Measurements from ENCODE around the gene MOSPD3.
"Not testable (repeated sequence)": the region's sequence is repeated elsewhere in the genome, so short reads cannot be mapped to it uniquely, and the experiment has no call there.

The MOSPD3 gene

DNA sequence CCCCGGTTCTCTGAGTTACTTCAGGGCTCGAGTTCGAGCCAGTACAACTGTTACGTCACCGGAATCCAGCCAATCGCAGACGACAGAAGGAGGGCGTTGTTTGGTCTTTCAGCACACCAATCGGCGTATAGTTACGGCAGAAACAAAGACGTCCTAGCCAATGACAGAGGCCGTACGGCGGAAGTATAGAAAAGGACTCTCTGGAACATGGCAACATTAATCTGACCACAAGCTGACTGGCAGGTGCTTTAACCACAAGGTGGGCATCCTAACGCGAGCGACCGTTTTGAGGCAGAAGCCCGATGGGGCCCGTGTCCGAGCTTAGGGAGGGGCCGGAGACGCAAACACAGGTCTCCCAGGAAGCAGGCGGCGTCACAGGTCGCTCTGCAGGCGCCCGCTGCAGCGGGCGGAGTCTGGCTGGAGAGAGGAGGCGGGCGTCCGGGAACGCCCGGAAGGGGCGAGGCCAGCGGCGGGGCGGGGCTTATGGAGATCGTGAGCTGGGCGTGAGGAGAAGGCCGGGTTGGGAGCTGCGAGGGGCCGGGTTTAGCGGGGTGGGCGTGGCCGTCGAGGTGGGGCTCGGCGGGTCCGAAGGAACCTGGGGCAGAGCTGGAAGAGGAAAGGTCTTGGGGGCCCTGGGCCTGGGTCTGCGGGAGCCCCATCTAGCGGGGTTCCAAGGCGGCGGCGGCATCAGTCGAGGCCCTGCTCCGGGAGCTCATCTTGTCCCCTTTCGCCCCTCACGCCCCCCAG is at the start of gene MOSPD3:
Gene MOSPD3, plus strand, starts transcription at position 558 of the 747 bp plus-strand sequence. CDS start 252 bp downstream, outside the sequence.
- FAIRE-seq (peak; percentile 98), DNase-seq (ENCODE audit: low spot score) (peak; percentile 99)

DNA sequence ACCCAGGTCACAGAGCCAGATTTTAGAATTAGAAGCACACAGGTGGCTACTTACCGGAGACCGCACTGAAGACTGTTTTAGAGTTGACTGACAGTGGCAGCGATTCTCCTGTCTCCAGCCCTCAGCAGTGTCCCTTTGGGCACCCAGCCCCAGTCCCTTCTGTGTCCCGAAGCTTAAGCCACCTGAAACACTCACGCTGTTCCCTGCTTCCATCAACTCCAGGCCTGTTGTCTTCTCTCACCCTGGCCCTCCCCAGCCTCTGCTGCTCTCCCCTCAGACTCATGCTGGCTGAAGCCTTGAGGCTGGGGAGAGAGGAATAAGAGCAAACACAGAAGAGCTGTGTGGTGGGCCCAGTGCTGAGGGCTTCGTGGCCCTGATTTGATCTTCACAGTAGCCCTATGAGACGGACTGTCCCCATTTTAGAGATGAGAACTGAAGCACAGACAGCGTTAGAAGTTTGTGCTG is 49.2 kb upstream of the MOSPD3 start:
- FAIRE-seq (no peak), DNase-seq (ENCODE audit: low spot score) (no peak)

GRCh38 chr7:100563809-100564400 is 48.4 kb upstream of the MOSPD3 start:
- no peak for FAIRE-seq
- peak; percentile 46 for DNase-seq (ENCODE audit: low spot score)

DNA sequence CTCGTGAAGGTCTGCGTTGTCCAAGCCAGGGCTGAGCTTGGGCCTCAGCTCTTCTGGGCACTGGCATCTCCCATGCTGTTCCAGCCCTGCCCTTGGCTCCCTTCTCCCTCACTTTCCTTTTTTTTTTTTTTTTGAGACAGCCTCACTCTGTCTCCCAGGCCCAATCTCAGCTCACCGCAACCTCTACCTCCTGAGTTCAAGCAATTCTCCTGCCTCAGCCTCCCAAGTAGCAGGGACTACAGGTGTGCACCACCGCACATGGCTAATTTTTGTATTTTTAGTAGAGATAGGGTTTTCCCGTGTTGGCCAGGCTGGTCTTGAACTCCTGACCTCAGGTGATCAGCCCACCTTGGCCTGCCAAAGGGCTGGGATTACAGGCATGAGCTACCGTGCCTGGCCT is 47.9 kb upstream of the MOSPD3 start:
- not testable (repeated sequence) for FAIRE-seq

GRCh38 chr7:100565133-100565571 is 47.2 kb upstream of the MOSPD3 start:
- no peak for FAIRE-seq
- no peak for DNase-seq (ENCODE audit: low spot score)

More for the DNA sequence above, 47.9 kb upstream of the MOSPD3 start:
- DNase-seq (ENCODE audit: low spot score) = not testable (repeated sequence)

GRCh38 chr7:100566018-100566531 is 46.3 kb upstream of the MOSPD3 start:
- FAIRE-seq (no peak), DNase-seq (ENCODE audit: low spot score) (no peak)

DNA sequence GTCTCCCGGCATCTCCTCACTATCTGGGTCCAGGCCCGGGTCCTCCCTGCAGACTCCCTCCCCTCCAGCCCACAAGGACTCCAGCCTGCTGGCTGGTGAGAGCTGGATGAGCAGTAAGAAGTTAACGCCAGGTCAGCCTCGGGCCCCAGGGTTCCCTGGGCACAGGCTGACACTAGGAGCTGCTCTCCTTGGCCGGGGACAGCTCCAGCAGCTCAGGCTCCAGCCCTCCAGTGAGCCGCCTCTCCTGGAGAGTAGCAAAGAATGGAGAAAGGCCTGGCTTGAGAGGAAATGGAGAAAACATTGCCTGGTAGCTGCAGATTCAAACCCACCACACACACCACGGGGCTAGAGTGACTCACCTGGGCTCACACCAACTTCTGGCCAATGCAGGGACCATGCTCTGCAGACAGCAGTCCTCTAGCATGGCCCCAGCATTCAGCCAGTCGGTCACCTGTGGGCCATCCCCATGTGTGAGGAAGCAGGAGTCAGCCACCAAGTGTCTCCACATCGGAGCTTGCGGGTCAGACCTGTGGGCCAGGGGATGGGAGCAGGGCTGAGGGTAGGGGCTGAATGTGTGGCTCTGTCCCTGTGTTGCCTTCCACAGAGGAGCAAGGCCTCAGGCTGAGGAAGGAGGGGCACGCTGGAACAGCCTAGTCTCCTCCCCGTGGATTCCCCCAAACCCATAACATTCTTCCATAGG is 45.2 kb upstream of the MOSPD3 start:
- FAIRE-seq = no peak
- no peak for DNase-seq (ENCODE audit: low spot score)

- FAIRE-seq (no peak), DNase-seq (ENCODE audit: low spot score) (no peak)
Measured at GRCh38 chr7:100567751-100568175, 44.6 kb upstream of the MOSPD3 start.

DNA sequence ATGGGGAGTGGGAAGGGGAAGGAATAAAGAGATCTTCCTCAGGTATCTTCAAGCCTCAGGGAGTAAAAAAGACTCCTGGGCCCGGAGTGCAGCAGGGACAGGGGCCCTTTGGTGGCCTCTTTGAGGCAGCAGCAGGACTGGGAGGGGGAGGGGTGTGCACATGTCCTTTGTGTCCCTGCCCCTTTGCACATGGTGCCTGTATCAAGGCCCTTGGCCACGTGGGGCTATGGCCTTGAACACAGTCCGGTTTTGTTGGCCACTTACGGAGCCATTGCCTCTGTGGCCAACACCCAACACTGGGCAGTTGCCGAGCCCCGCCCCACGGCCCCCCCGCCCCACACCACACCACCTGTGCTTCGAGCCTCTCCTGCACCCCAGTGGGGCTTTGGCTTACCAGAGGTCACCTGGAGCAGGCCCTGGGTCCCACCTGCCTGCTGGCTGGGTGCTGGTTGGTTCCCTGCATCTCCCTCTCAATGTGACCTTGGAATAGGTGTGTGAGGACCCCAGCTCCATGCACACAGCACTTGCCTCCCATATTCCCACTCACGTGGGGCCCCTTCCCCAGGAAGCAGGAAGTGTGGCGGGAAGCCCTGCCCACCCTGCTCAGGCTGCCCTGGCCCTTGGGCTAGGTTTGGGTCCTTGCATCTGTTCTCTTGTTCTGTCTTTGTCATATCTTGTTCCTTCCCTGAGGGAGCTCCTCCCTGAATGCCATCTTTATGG is 44.0 kb upstream of the MOSPD3 start:
- FAIRE-seq (no peak), DNase-seq (ENCODE audit: low spot score) (no peak)

DNA sequence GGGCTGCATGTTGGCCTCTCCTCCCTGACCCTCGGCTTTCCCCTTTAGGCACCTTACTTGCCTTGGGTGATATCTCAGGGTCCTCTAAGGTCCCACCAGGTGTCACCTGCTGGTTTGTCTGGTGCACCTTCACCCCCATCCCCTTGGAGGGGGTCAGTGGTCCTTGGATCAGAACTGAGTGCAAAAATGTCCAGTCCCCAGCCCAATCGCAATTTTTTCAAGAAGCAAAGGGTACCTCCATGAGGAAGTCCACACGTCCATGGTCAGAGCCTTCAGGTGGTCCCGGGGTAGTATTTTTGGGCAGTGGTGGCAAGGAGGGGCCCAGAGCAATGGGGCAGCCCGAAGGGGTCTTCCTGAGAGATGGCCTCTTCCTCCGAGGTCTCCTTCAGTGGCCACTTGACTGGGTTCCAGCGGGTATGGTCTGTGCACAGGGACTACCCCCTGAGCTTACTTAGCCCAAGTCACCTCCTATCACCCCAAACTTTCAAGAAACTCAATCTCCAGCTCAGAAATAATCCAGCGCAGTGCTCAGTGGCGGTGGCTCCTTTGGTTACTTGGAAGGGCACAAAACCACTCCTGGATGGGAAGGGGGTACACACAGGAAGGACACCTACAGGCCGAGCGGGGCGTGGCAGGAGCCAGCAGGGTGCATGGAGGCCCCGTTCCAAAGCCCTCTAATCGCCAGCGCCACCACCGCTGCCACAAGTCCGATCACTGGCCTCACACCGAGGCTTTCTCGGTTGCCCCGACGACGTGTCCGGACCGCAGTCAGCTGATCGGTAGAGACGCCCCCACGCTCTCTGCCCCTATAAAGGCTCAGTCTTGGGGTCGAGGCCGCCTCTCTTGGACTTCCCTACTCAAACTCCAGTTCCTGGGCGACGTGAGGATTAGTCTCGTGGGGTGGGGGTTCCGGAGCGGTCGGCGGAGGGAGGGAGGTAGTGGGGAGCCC is 43.2 kb upstream of the MOSPD3 start:
- no peak for DNase-seq (ENCODE audit: low spot score)
- no peak for FAIRE-seq

DNA sequence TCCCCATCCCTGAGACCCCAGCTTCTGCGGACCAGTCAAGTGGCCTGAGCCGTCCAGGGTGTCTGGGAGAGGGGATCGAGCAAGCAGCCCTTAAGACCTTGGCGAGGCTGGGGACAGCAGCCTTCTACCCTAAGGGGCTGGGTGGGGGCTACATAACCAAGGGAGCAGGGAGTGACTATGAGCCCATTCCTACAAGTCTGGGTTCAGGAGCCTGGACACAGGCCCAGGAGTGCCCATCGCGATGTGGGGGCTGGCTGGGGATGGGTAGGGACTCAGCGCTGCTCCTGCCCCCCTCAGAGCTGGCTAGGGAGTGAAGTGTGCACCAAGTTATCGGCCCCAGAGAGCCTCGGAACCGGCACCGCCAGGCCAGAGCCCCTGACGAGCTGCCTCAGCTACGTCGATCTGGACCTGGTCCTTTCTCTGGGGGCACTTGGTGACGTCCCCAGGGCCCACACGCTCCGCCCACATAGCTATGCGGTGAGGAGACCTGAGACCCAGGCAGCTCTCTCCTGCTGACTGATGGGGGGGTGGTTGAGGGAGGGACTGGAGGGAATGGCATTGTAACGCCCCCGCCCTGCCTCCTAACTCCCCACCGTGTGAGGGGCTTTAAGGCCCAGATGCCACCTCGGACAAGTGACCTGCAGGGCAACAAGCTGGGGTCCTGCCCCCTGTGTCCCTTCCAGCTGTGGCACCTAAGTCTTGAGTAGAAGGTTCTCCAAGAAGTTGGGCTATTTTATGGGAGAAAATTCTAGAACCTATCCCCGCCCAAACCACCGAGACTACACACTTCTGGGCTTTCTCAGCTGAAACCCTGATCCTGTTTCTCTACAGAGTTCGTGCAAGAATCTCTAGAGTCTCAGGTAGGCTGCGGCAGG is 41.1 kb upstream of the MOSPD3 start:
- FAIRE-seq = no peak
- DNase-seq (ENCODE audit: low spot score) = no peak

DNA sequence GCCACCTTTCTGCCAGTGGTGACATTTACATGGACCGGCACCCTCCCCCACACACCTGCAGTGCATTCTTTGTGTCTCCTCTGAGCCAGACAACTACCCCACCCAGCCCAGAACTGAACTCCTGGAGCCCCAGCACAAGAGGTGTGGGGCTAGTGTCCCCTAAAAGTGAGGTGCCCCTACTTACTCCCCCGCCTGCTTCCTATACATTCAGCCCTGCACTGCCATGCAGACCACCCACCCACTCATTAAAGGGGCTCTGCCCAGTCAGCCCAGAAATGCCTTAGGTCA is 40.6 kb upstream of the MOSPD3 start:
- FAIRE-seq (no peak), DNase-seq (ENCODE audit: low spot score) (no peak)

GRCh38 chr7:100572281-100572948 is 39.9 kb upstream of the MOSPD3 start:
- DNase-seq (ENCODE audit: low spot score) (no peak), FAIRE-seq (no peak)

- FAIRE-seq (no peak), DNase-seq (ENCODE audit: low spot score) (no peak)
Measured at GRCh38 chr7:100572949-100573675, 39.2 kb upstream of the MOSPD3 start.

DNA sequence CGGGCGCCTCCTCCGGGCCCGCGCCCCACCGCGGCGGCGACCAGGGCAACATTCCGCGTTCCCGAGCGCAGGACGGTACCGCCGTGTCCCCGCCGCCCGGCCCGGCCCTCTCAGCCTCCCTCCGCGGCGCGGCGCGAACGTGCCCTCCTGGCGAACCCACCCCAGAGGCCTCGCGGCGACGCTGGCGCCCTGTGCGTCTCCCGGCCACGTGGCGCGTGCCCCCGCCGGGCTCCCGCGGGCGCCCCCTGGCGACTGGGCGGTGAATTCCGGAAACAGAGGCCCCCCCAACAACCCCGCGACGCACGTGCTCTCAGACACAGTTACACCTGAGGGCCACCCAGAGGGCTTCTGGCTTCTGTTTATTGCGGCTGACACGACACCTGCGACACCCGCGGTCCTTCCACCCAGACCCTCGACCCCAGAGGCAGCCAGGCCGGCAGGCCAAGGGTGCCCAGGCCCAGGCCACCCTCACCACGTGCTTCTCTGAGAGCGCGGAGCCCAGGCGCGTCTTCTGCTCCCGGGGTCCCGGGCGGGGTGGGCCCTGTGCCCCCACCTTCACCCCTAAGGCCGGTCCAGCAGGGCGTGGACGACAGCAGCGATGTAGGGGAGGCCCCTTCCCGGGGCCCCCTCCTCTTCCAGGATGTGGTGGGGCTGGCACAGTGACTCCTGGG is 38.5 kb upstream of the MOSPD3 start, which contains the start of gene SAP25:
Gene SAP25, minus strand, starts transcription at position 210 of the 671 bp plus-strand sequence. Its CDS starts 158 bp downstream, at position 52.
- DNase-seq (ENCODE audit: low spot score) (no peak), FAIRE-seq (no peak)

DNA sequence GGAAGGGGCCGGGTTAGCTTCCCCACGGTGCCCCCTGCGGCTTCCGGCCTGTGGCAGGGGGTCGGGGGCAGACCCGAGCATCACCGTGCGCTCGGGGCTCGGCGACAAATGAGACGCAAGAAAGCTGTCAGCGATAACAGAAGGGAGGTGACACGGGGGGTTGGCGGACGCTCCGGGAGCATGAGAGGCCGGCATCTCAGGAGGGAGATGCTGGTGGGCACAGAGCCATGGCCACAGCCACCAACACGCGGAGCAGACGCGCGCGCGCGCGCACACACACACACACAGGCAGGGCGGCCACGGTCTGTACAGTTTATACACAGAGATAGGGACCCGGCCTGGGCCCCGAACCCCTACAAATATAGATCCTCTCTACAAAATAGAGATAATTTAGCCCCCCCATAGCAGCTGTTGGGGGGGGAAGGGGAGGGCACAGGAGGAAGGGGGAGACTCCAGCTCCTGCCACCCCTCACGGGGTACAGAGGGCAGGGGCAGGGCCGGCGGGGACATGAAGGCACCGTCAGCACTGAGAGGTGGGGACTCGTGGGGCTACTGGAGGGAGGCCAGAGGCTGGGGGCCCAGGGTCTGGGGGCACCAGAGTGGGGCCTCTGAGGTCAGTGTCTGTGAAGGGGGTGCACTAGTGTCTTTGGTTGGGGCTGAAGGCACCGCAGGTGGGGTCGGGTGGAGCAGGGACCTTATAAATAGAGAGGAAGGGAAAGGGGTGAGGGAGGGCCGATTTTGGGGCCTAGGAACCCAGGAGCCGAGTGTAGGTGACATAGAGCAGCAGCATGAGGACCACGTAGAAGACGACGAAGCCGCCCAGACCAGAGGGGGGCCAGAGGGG is 37.8 kb upstream of the MOSPD3 start:
- DNase-seq (ENCODE audit: low spot score) (no peak), FAIRE-seq (no peak)

All from RCC 7860 (cell line).